Measurements from ENCODE around the gene MGST2. TPM values are rescaled to one million over a fixed set of nuclear protein-coding genes. Genes with fewer than 3 reads are reported as not detected.

MGST2 gene
- total RNA-seq, 1 donor from 2014 or later: 66.3 TPM

GRCh38 chr4:139643042-139643895 lies 22.4 kb upstream of the MGST2 start:
- TF ChIP-seq CTCF (conservative IDR thresholded peaks at IDR 0.05; ENCODE audit: low read depth, low read length): no peak
- DNase-seq (ENCODE audit: low read depth): no peak
- H3K4me3 ChIP-seq (ENCODE audit: low read depth, low read length): no peak overlapping the region

DNA sequence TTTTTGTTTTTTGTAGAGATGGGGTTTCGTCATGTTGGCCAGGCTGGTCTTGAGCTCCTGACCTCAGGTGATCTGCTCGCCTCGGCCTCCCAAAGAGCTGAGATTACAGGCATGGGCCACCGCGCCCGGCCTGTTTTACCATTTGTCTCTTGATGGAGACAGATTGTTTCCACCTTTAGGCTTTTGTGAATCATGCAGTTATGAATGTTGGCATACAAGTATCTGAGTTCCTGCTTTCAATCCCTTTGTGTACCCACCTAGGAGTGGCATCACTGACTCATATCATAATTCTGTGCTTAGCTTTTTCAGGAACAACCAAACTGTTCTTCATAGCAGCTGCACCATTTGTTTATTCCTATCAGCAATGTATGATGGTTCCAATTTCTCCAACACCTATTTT lies 20.2 kb upstream of the MGST2 start:
- DNase-seq (ENCODE audit: low read depth): no peak
- TF ChIP-seq CTCF (conservative IDR thresholded peaks at IDR 0.05; ENCODE audit: low read depth, low read length): no peak
- no peak overlapping the region for H3K4me3 ChIP-seq (ENCODE audit: low read depth, low read length)

DNA sequence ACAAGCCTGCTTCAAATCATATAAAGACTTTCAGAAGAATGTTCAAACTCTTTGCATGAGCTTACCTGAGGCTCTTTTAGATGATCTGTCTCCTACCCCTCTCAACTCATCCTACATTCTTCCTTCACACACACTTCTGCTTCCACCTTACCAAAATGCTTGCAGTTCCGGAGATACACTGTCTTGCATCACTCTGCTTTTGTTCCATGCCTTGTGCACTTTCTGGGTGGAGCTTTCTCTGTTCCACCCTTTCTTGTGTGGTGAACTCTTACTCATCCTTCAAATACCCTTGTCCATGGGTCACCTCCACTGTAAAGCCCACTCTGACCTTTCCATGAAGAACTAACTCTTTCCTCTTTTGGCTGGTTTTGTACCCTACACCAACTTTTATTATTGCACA lies 18.4 kb upstream of the MGST2 start:
- no peak for DNase-seq (ENCODE audit: low read depth)
- H3K4me3 ChIP-seq (ENCODE audit: low read depth, low read length): no peak overlapping the region

GRCh38 chr4:139647952-139648351 lies 17.7 kb upstream of the MGST2 start:
- no peak for TF ChIP-seq CTCF (conservative IDR thresholded peaks at IDR 0.05; ENCODE audit: low read depth, low read length)
- no peak overlapping the region for H3K4me3 ChIP-seq (ENCODE audit: low read depth, low read length)
- DNase-seq (ENCODE audit: low read depth): no peak

More for the DNA sequence above, 18.4 kb upstream of the MGST2 start:
- no peak for TF ChIP-seq CTCF (conservative IDR thresholded peaks at IDR 0.05; ENCODE audit: low read depth, low read length)

GRCh38 chr4:139651282-139652194 lies 14.1 kb upstream of the MGST2 start:
- no peak overlapping the region for H3K4me3 ChIP-seq (ENCODE audit: low read depth, low read length)
- TF ChIP-seq CTCF (conservative IDR thresholded peaks at IDR 0.05; ENCODE audit: low read depth, low read length): peak; percentile 92
- DNase-seq (ENCODE audit: low read depth): no peak

DNA sequence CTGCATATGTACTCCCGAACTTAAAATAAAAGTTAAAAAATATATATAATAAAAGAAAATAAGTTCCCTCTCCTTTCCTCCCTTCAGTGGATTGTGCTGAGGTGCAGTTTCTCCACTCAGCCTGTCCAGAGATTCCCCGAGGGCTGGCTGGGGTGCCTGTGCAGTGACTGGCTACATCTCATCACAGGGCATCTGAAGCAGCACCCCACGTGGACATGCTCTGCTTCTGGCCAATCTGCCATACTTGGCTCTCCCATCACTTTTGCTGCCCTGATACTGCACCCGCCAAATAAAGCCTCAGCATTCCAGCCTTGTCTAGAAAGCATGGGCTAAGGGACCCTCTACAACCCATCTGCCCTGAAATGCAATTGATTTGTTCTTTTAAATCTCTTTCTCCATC lies 11.1 kb upstream of the MGST2 start:
- TF ChIP-seq CTCF (conservative IDR thresholded peaks at IDR 0.05; ENCODE audit: low read depth, low read length): no peak
- no peak overlapping the region for H3K4me3 ChIP-seq (ENCODE audit: low read depth, low read length)
- no peak for DNase-seq (ENCODE audit: low read depth)

All from epithelial cell of proximal tubule (primary cell).